RWPE1 (cell line): ENCODE results near the gene PPDPF.

Source experiments
- CTCF ChIA-PET: fragments of 350-600 bp; sonication (Branson Sonifier 250); formaldehyde crosslinking; extraction: SDS; loops from one replicate; lab custom pipeline; 2021; lab: Yijun Ruan, JAX
- POLR2A ChIA-PET: fragments of 400-600 bp; formaldehyde crosslinking; extraction: SDS; loops from one replicate; lab custom pipeline; 2020; ENCODE audit warnings: antibody characterized with exemption; ENCODE audit not compliant: low non-redundant PET; lab: Yijun Ruan, JAX
- DNase-seq: peaks from one replicate; pipeline ENCODE4 v3.0.0; 2012; ENCODE audit warnings: low spot score
- H3K27ac ChIP-seq: fragments of 450-650 bp; 2 replicates; pipeline ENCODE4 v1.5.1; 2017
- CTCF ChIP-seq: fragments of 450-650 bp; conservative IDR thresholded peaks from 2 replicates; pipeline ENCODE4 v1.5.1; 2017; ENCODE audit warnings: low read depth, mild to moderate bottlenecking

Gene PPDPF

GRCh38 chr20:63549679-63550282 lies 29.2 kb downstream of the PPDPF start:
- no peak for DNase-seq
- ChIA-PET POLR2A (no interaction called here), CTCF (no interaction called here)
- TF ChIP-seq CTCF: no peak
- no peak overlapping the region for H3K27ac ChIP-seq

DNA sequence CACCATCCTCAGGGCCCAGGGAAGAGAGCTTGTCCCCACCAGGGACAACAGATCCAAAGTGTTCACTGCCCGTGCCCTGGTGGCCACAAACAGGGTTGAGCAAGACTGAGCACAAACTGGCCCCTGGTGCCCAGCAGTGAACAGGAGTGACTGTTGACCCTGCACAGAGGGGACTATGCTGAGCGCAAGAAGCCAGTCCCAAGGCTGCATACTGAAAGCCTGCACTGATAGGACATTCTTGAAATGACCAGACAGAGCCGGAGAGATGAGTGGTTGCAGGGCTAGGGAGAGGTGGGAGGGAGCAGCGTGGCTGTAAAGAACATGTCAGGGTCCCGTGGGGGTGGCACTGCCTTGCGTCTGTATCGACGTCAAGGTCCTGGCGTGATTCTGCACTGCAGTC lies 30.5 kb downstream of the PPDPF start:
- ChIA-PET CTCF (interaction anchor here (1.2 to 1.4 kb wide), 2 partner anchors 12 to 13 kb away, joined by 4 to 6 read pairs; no protein-coding TSS in a partner anchor), POLR2A (no interaction called here)
- no peak for TF ChIP-seq CTCF
- peak overlapping the region; percentile 63; the same call in 1 of the 2 replicates for H3K27ac ChIP-seq
- no peak for DNase-seq

GRCh38 chr20:63552481-63553249 lies 32.1 kb downstream of the PPDPF start:
- DNase-seq: no peak
- TF ChIP-seq CTCF: no peak
- ChIA-PET CTCF (interaction anchor here (0.6 to 1.8 kb wide), 5 partner anchors 15 to 953 kb away, joined by 3 to 9 read pairs (median 7); no protein-coding TSS in a partner anchor), POLR2A (interaction anchor here (0.8 to 1.2 kb wide), 4 partner anchors 9 to 15 kb away, joined by 3 to 8 read pairs (median 4); no protein-coding TSS in a partner anchor)
- H3K27ac ChIP-seq: peak overlapping the region; percentile 63

GRCh38 chr20:63553251-63553932 lies 32.8 kb downstream of the PPDPF start:
- ChIA-PET CTCF (interaction anchor here (0.7 to 1.8 kb wide), 3 partner anchors 15 to 504 kb away, joined by 4 to 9 read pairs (median 7); no protein-coding TSS in a partner anchor), POLR2A (interaction anchor here (0.8 to 1.2 kb wide), 3 partner anchors 10 to 15 kb away, joined by 3 to 8 read pairs (median 4); no protein-coding TSS in a partner anchor)
- H3K27ac ChIP-seq: peak overlapping the region; percentile 63
- peak; percentile 96 for DNase-seq
- TF ChIP-seq CTCF: no peak

DNA sequence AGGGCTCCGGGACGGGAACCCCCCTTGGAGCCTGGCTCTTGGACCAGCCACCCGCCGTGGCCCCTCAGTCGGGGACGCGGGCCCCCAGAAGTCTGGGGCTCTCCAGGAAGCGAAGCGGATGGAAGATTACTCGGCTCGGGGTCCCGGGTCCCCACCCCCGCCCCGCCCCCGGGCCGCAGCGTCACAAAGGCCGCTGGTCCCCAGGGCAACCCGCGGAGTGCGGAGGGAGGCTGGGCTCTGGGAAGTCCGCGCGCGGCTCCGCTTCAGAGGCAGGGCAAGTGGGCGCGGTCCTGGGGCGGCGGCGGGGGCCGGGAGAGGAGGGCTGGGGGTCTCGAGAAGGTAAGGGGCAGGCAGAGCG lies 33.3 kb downstream of the PPDPF start, which contains the start of gene FNDC11:
Gene FNDC11 (plus strand): TSS at position 227 of the 358 bp plus-strand sequence. CDS start 1,505 bp downstream, outside the sequence.
- ChIA-PET POLR2A (no interaction called here), CTCF (interaction anchor here (0.6 kb wide), 1 partner anchor 104 kb away, joined by 3 read pairs; the partner anchor contains the start of gene RTEL1)
- no peak for TF ChIP-seq CTCF
- no peak for DNase-seq
- peak within 1 kb of the TSS; percentile 63 for H3K27ac ChIP-seq
